HEK293T (cell line): ENCODE results near the gene POLD1.
"Not testable (repeated sequence)": the region's sequence is repeated elsewhere in the genome, so short reads cannot be mapped to it uniquely, and the experiment has no call there.

ENCODE experiments used
- BHLHE40 ChIP-seq: fragments of 450-650 bp; IDR thresholded peaks from 2 replicates; pipeline ENCODE4 v1.6.1; 2016; ENCODE audit warnings: mild to moderate bottlenecking, moderate library complexity, borderline replicate concordance
- CTBP1 ChIP-seq: fragments of 450-650 bp; IDR thresholded peaks from 2 replicates; pipeline ENCODE4 v1.6.1; 2016; ENCODE audit warnings: borderline replicate concordance
- ELF4 ChIP-seq: fragments of 450-650 bp; IDR thresholded peaks from 2 replicates; pipeline ENCODE4 v1.6.1; 2017; ENCODE audit warnings: antibody characterized with exemption
- FOXA1 ChIP-seq: fragments of 450-650 bp; IDR thresholded peaks from 2 replicates; pipeline ENCODE4 v1.6.1; 2016; ENCODE audit warnings: mild to moderate bottlenecking
- FOXK2 ChIP-seq: fragments of 450-650 bp; IDR thresholded peaks from 2 replicates; pipeline ENCODE4 v1.6.1; 2016; ENCODE audit warnings: mild to moderate bottlenecking
- FOXM1 ChIP-seq: fragments of 450-650 bp; IDR thresholded peaks from 2 replicates; pipeline ENCODE4 v1.6.1; 2017; ENCODE audit warnings: mild to moderate bottlenecking, borderline replicate concordance
- HDGF ChIP-seq: fragments of 450-650 bp; IDR thresholded peaks from 2 replicates; pipeline ENCODE4 v1.6.1; 2017; ENCODE audit warnings: antibody characterized with exemption, borderline replicate concordance
- SP1 ChIP-seq: fragments of 450-650 bp; IDR thresholded peaks from 2 replicates; pipeline ENCODE4 v1.6.1; 2017
- SUZ12 ChIP-seq: fragments of 450-650 bp; IDR thresholded peaks from 2 replicates; pipeline ENCODE4 v1.6.1; 2016; ENCODE audit warnings: mild to moderate bottlenecking
- ZNF384 ChIP-seq: fragments of 450-650 bp; IDR thresholded peaks from 2 replicates; pipeline ENCODE4 v1.6.1; 2016

GRCh38 chr19:50390952-50391351 is 6.8 kb downstream of the POLD1 start:
- TF ChIP-seq ELF4, HDGF, ZNF384, SP1, SUZ12, BHLHE40, CTBP1, FOXK2, FOXM1, FOXA1: not testable (repeated sequence)
